Esophagus muscularis mucosa (tissue), 4 donors: ENCODE measurements around the gene PCDH17. TPM values are rescaled to one million over a fixed set of nuclear protein-coding genes. Genes with fewer than 3 reads are reported as not detected.

ENCODE experiments used
- DNase-seq: peaks from one replicate; pipeline ENCODE4 v3.0.0-alpha.2; 2017; ENCODE audit errors: extremely low spot score
- H3K27ac ChIP-seq, 4 donors: fragments of 200-600 bp; sonication (generic); replicated peaks in 1 of 4; 1 replicate in 3 of 4; 2 replicates in 1 of 4; pipeline ENCODE4 v1.5.1; 2016 to 2019; ENCODE audit warnings: mild to moderate bottlenecking in 1 of 4
- H3K27me3 ChIP-seq, 4 donors: fragments of 200-600 bp; sonication (generic); one replicate each; pipeline versions ENCODE4 v1.5.1 to v1.6.0; 2016 to 2019
- H3K36me3 ChIP-seq, 4 donors: fragments of 200-600 bp; sonication (generic); one replicate each; pipeline ENCODE4 v1.5.1; 2016 to 2019
- H3K4me1 ChIP-seq, 4 donors: fragments of 200-600 bp; sonication (generic); one replicate each; pipeline ENCODE4 v1.5.1; 2016 to 2019
- H3K4me3 ChIP-seq, 4 donors: fragments of 200-600 bp; sonication (generic); 1 replicate in 2 of 4; 2 replicates in 2 of 4; pipeline ENCODE4 v1.5.1; 2016 to 2019; ENCODE audit warnings: mild to moderate bottlenecking in 4 of 4, moderate library complexity in 1 of 4
- H3K9me3 ChIP-seq, 4 donors: fragments of 200-600 bp; sonication (generic); 1 replicate in 3 of 4; 2 replicates in 1 of 4; pipeline ENCODE4 v1.5.1; 2016 to 2019
- EP300 ChIP-seq: sonication (generic); formaldehyde crosslinking; IDR thresholded peaks from one replicate; pipeline ENCODE4 v1.6.1; 2017; ENCODE audit warnings: antibody characterized with exemption
- POLR2A ChIP-seq: fragments of 450-650 bp; IDR thresholded peaks from one replicate; pipeline ENCODE4 v1.6.1; 2017; ENCODE audit warnings: antibody characterized with exemption, moderate library complexity, mild to moderate bottlenecking, low read depth
- POLR2AphosphoS5 ChIP-seq, 2 donors: sonication (generic); formaldehyde crosslinking; IDR thresholded peaks; one replicate each; pipeline ENCODE4 v1.6.1; 2017; ENCODE audit warnings: antibody characterized with exemption in 2 of 2
- WGBS: methylation state at CpG from one replicate; pipeline ENCODE4 v1.1.5; 2018; 5-methylcytosine and 5-hydroxymethylcytosine counted together
- intact Hi-C: fragments of 100-400 bp; cut with DNase I; formaldehyde crosslinking; loops from one replicate; pipeline ENCODE4 v1.15.1; 2023
- total RNA-seq, 4 donors: library from RNA; depleted of rRNA; stranded (reverse); fragments of >200 nt; gene quantifications; one replicate each; pipeline versions ENCODE4 v1.1.0 to v1.2.1, GENCODE V29; 2016
- TF ChIP-seq, protein P1 (sequence below), 3 experiments: fragments of 200-600 bp in 2 of 3; fragments of 450-650 bp in 1 of 3; sonication (generic) in 2 of 3; IDR thresholded peaks; one replicate each; pipeline ENCODE4 v1.5.1; 2017 to 2019; ENCODE audit warnings: antibody characterized with exemption in 3 of 3, mild to moderate bottlenecking in 2 of 3, moderate library complexity in 1 of 3

Gene PCDH17
- total RNA-seq, 4 donors from 2014 or later, result 5.0 to 9.5 (median 8.3) TPM

DNA sequence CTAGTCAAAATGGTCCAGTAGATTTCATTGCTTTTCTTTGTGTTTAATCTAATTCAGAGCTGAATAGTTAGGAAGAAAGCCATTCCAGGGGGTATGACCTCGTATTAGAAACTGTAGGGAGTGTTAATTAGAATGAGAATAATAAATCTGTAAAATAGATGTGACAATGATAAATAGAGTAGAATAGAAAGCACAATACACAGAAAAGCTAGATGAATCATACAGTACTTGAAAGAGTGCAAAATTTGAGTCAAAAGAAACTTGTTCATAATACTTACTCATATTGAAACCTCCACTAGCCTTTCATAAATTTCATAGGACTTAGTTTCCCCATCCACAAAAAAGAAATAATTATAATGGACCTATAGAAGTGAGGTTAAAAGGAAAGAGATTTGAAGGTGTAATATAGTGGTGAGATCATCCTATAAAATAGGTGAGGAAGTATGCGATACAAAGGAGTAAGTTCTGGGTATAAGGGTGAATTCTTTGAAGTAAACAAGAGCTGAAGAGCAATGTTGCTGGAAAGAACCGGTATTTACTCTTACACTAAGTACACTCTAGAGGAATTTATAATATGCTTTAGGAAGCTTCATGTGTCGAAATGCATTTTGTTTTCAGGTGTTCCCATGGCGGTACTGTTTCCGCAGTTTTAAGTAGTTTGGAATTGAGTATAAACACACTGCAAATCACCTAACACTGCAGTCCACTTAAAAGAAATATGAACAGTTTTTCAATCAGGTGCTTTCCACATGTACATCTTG is 21.9 kb downstream of the PCDH17 start:
- no peaks in the 10 kb centered on the region for H3K9me3 ChIP-seq
- H3K4me3 ChIP-seq, result no peak overlapping the region
- no peaks in the 10 kb centered on the region for H3K4me1 ChIP-seq
- WGBS, result 85% methylated on average over 6 of the region's 6 CpGs
- H3K27ac ChIP-seq, result no peak overlapping the region
- H3K27me3 ChIP-seq, result no peaks in the 10 kb centered on the region
- DNase-seq, result no peak
- no peaks in the 10 kb centered on the region for H3K36me3 ChIP-seq
- intact Hi-C loops, result no loop called here
- TF ChIP-seq, protein P1, sequence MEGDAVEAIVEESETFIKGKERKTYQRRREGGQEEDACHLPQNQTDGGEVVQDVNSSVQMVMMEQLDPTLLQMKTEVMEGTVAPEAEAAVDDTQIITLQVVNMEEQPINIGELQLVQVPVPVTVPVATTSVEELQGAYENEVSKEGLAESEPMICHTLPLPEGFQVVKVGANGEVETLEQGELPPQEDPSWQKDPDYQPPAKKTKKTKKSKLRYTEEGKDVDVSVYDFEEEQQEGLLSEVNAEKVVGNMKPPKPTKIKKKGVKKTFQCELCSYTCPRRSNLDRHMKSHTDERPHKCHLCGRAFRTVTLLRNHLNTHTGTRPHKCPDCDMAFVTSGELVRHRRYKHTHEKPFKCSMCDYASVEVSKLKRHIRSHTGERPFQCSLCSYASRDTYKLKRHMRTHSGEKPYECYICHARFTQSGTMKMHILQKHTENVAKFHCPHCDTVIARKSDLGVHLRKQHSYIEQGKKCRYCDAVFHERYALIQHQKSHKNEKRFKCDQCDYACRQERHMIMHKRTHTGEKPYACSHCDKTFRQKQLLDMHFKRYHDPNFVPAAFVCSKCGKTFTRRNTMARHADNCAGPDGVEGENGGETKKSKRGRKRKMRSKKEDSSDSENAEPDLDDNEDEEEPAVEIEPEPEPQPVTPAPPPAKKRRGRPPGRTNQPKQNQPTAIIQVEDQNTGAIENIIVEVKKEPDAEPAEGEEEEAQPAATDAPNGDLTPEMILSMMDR (IDR thresholded peaks at IDR 0.05), result no peak
- TF ChIP-seq EP300 (no peak), POLR2AphosphoS5 (IDR thresholded peaks at IDR 0.05) (no peak), POLR2A (no peak)

DNA sequence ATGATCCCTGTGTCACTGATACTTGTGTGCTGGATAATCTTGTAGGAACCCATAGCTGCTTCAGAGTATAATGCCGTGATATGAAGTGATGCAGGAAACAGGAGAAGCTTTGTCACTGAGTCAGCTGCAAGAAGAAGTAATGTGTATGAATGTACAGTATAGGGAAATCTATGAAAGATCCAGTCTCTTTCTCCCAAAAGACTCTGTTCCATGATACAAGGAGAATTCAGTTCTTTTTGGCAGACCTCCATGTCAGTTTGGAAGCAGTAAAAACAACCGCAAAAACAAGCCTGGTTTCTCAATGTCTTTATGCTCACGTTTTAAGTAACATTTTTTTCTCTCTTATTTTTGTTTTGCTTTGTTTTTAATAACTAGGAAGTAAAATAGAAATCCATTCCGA is 33.9 kb downstream of the PCDH17 start:
- no peak overlapping the region for H3K27ac ChIP-seq
- 82% methylated on average over 4 of the region's 4 CpGs for WGBS
- no peaks in the 10 kb centered on the region for H3K27me3 ChIP-seq
- no peaks in the 10 kb centered on the region for H3K36me3 ChIP-seq
- intact Hi-C loops, result no loop called here
- DNase-seq, result no peak
- H3K4me3 ChIP-seq, result no peak overlapping the region
- no peaks in the 10 kb centered on the region for H3K9me3 ChIP-seq
- H3K4me1 ChIP-seq, result no peaks in the 10 kb centered on the region
- TF ChIP-seq POLR2AphosphoS5 (IDR thresholded peaks at IDR 0.05) (no peak), POLR2A (no peak), EP300 (no peak)
- TF ChIP-seq, protein P1 (IDR thresholded peaks at IDR 0.05), result no peak

DNA sequence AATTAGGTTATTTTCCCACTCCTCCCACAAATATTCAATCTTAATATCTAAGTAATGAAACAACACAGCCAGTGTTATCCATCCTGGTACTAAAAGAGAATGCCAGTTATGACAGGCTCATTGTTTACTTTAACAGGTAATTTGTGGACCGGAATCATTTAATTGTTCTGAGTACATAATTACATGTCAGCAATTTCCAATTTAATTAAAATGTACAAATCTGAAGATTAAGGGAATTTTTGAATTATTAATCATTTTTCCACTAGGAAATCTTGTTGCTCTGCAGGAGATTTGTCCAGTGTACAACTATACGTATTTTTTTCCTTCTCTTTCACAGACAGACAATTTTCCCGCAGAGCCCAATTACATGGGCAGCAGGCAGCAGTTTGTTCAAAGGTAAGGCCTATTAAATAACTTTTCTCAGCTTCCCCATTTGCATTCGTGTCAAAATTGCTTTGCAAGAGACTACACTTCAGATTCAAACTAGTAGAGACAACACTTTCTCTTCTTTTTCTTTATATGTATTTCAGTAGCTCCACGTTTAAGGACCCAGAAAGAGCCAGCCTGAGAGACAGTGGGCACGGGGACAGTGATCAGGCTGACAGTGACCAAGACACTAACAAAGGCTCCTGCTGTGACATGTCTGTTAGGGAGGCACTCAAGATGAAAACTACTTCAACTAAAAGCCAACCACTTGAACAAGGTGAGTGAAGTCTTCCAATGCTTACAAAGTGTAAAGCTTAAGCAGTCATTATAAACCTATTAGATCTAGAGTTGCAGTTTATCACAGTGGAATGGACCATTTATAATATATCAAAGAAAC is 34.8 kb downstream of the PCDH17 start:
- H3K4me1 ChIP-seq, result no peaks in the 10 kb centered on the region
- no peaks in the 10 kb centered on the region for H3K27me3 ChIP-seq
- TF ChIP-seq EP300 (no peak), POLR2A (no peak), POLR2AphosphoS5 (IDR thresholded peaks at IDR 0.05) (no peak)
- TF ChIP-seq, protein P1 (IDR thresholded peaks at IDR 0.05), result no peak
- no peak for DNase-seq
- H3K36me3 ChIP-seq, result no peaks in the 10 kb centered on the region
- H3K9me3 ChIP-seq, result no peaks in the 10 kb centered on the region
- 76% methylated on average over 6 of the region's 6 CpGs for WGBS
- H3K4me3 ChIP-seq, result no peak overlapping the region
- intact Hi-C loops, result no loop called here
- no peak overlapping the region for H3K27ac ChIP-seq

DNA sequence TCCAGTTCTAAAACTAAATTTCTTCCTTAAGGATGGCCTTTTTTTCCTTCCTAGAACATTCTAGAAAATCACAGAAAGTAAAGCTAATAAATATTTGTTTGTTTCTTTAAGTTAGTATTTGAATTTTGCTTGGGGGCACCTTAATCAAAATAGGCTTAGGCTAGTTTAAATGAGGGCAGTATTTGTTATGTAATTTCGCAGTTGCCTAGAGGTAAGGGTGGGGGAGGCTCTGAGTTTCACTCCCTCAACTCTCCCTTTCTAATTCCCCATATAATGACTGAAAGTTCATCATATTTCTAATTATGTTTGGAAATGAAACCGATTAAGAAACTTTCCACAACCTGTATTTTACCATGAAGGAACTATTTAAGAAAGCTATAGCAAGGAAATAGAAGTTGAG is 40.6 kb downstream of the PCDH17 start:
- DNase-seq, result no peak
- H3K4me3 ChIP-seq, result no peak overlapping the region
- no peaks in the 10 kb centered on the region for H3K4me1 ChIP-seq
- TF ChIP-seq, protein P1 (IDR thresholded peaks at IDR 0.05), result no peak
- no peak for TF ChIP-seq EP300
- no peak for TF ChIP-seq POLR2AphosphoS5 (IDR thresholded peaks at IDR 0.05)
- no peak for TF ChIP-seq POLR2A
- H3K27ac ChIP-seq, result no peak overlapping the region
- no peaks in the 10 kb centered on the region for H3K27me3 ChIP-seq
- 87% methylated on average over 2 of the region's 2 CpGs for WGBS
- no peaks in the 10 kb centered on the region for H3K36me3 ChIP-seq
- no peaks in the 10 kb centered on the region for H3K9me3 ChIP-seq
- intact Hi-C loops, result no loop called here
